Testis (tissue), 3 donors: ENCODE results near the gene CACNA1C. TPM values are rescaled to one million over a fixed set of nuclear protein-coding genes. Genes with fewer than 3 reads are reported as not detected.

ENCODE experiments used
- DNase-seq: peaks from one replicate; pipeline ENCODE4 v3.0.0-alpha.2; 2019
- H3K27ac ChIP-seq, 2 donors: fragments of 200-600 bp; sonication (generic); one replicate each; pipeline ENCODE4 v1.5.1; 2019
- H3K27me3 ChIP-seq: fragments of 200-600 bp; sonication (generic); one replicate; pipeline ENCODE4 v1.5.1; 2019
- H3K36me3 ChIP-seq: fragments of 200-600 bp; sonication (generic); one replicate; pipeline ENCODE4 v1.5.1; 2017; ENCODE audit warnings: low read depth; ENCODE audit errors: missing control alignments
- H3K4me1 ChIP-seq: fragments of 200-600 bp; sonication (generic); one replicate; pipeline ENCODE4 v1.5.1; 2019
- H3K4me3 ChIP-seq, 2 donors: fragments of 200-600 bp; sonication (generic); one replicate each; pipeline ENCODE4 v1.5.1; 2017 to 2019
- H3K9me3 ChIP-seq: fragments of 200-600 bp; sonication (generic); one replicate; pipeline ENCODE4 v1.5.1; 2017
- POLR2A ChIP-seq: fragments of 450-650 bp; IDR thresholded peaks from one replicate; pipeline ENCODE4 v1.6.1; 2017; ENCODE audit warnings: antibody characterized with exemption, mild to moderate bottlenecking, moderate library complexity
- WGBS, 2 donors: methylation state at CpG; one replicate each; pipeline ENCODE4 v1.1.5; 2018; 5-methylcytosine and 5-hydroxymethylcytosine counted together
- intact Hi-C: fragments of 100-400 bp; cut with DNase I; formaldehyde crosslinking; loops from one replicate; pipeline ENCODE4 v1.15.1; 2023; ENCODE audit warnings: low total_unique reads
- polyA plus RNA-seq: library from polyadenylated mRNA; stranded (reverse); fragments of 350-450 nt; fragmentation: Illumina TruSeq; extraction: RNeasy Lipid Tissue Mini Kit (QIAGEN cat#74804); gene quantifications from one replicate; pipeline ENCODE4 v1.2.3, GENCODE V29; 2014; ENCODE audit warnings: low read depth, low replicate concordance; ENCODE audit not compliant: insufficient read depth
- total RNA-seq, 2 donors: library from RNA; depleted of rRNA; stranded (reverse); fragments of >200 nt; gene quantifications; one replicate each; pipeline ENCODE4 v1.2.3, GENCODE V29; 2016
- TF ChIP-seq, protein P1 (sequence below), 3 experiments: fragments of 450-650 bp in 2 of 3; fragments of 200-600 bp in 1 of 3; sonication (generic) in 1 of 3; IDR thresholded peaks; one replicate each; pipeline ENCODE4 v1.5.1; 2016 to 2019; ENCODE audit warnings: antibody characterized with exemption in 3 of 3, mild to moderate bottlenecking in 2 of 3, moderate library complexity in 1 of 3

The CACNA1C gene
- total and polyA plus RNA-seq, 3 donors from 2014 or later, result 20.3 to 36.8 (median 32.0) TPM

DNA sequence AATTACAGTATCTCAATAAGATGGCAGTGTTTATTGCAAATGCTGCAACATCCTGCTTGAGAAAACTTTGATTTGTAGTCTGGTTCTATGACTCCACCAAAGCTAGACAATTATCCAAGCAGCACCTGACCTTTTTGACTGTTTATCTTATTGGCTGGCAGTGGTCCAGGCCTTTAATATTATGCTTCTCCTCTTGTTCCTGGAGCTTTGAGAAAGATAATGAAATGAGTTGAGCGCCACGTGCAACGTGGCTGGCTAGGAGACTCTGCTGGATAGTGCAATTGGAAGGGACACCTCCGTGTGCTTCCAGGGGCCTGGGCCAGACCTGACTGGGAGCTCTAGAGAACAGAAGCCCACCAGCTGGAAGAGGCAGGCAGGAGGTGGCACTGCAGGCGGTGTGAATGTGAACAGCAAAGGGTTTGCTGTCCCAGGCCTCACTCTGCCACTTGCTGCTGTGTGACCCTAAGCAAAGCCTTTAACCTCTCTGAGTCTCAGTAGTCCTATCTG is 349.3 kb downstream of the CACNA1C start:
- TF ChIP-seq, protein P1, sequence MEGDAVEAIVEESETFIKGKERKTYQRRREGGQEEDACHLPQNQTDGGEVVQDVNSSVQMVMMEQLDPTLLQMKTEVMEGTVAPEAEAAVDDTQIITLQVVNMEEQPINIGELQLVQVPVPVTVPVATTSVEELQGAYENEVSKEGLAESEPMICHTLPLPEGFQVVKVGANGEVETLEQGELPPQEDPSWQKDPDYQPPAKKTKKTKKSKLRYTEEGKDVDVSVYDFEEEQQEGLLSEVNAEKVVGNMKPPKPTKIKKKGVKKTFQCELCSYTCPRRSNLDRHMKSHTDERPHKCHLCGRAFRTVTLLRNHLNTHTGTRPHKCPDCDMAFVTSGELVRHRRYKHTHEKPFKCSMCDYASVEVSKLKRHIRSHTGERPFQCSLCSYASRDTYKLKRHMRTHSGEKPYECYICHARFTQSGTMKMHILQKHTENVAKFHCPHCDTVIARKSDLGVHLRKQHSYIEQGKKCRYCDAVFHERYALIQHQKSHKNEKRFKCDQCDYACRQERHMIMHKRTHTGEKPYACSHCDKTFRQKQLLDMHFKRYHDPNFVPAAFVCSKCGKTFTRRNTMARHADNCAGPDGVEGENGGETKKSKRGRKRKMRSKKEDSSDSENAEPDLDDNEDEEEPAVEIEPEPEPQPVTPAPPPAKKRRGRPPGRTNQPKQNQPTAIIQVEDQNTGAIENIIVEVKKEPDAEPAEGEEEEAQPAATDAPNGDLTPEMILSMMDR (IDR thresholded peaks at IDR 0.05), result no peak
- TF ChIP-seq POLR2A, result no peak
- H3K4me1 ChIP-seq, result peaks cover 2% of the 10 kb centered on the region
- H3K9me3 ChIP-seq, result no peaks in the 10 kb centered on the region
- no peak overlapping the region for H3K27ac ChIP-seq
- no peaks in the 10 kb centered on the region for H3K36me3 ChIP-seq
- 72% methylated on average over 5 of the region's 5 CpGs for WGBS, 2 donors
- no peak overlapping the region for H3K4me3 ChIP-seq
- DNase-seq, result no peak
- intact Hi-C loops, result no loop called here
- H3K27me3 ChIP-seq, result no peaks in the 10 kb centered on the region

DNA sequence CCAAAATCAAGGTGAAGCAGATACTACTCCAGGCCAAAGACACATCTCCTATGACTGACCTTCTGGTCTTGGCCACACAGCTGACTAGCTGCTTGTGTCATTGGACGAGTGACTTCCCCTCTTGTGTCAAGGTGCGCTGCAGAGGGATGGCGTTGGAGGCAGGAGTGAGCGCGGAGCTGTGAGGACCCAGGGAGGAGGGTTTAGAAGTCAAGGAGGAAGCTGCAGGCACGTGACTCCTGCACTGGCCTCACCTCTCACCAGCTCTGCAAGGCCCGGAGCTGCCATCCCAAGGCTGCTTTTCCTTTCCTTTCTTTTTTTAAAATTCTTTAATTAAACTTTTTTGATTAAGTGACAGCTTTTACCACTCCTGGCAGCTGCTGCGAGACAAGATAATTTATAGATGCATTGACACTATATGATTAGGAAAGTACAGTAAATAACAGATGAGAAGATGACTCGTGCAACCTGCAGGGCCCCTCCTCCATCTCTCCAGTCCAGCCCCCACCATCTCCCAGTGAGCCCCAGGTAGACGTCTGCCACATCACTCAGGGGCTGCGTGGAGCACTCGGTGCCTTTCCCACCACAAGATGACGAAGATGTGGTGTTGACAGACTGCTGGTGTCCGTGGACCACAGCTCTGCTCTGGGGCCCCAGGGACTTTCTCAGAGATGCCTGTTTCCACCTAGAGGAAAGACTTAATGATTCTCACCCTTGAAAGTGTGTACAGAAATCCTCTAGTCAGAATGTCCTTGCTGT is 350.6 kb downstream of the CACNA1C start:
- intact Hi-C loops, result no loop called here
- H3K27me3 ChIP-seq, result no peaks in the 10 kb centered on the region

DNA sequence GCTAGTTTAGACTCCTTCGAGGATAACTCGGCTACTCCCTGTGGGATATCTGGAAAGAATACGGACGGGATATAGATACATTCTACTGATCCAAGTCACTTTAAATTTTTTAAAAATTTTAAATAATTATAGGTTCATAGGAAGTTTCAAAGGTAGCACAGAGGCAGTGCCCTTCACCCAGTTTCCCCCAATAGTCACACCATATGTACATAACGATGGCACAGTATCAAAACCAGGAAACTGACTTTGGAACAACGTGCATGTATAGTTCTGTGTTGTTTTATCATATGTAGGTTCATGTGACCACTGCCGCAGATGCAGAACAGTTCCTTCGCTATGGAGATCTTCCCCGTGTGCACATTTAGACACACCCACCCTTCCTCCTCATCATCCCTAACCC is 352.3 kb downstream of the CACNA1C start:
- Histone ChIP-seq H3K36me3 (no peaks in the 10 kb centered on the region), H3K4me1 (no peaks in the 10 kb centered on the region), H3K27me3 (no peaks in the 10 kb centered on the region), H3K27ac (no peak overlapping the region), H3K9me3 (no peaks in the 10 kb centered on the region), H3K4me3 (no peak overlapping the region)
- no peak for TF ChIP-seq POLR2A
- TF ChIP-seq, protein P1 (IDR thresholded peaks at IDR 0.05), result no peak
- 83 to 84% methylated on average over 9 of the region's 9 CpGs for WGBS, 2 donors
- no peak for DNase-seq
- intact Hi-C loops, result no loop called here

More for the DNA sequence above, 350.6 kb downstream of the CACNA1C start:
- DNase-seq, result no peak
- Histone ChIP-seq H3K4me1 (no peaks in the 10 kb centered on the region), H3K27ac (no peak overlapping the region), H3K36me3 (no peaks in the 10 kb centered on the region), H3K9me3 (no peaks in the 10 kb centered on the region), H3K4me3 (no peak overlapping the region)
- TF ChIP-seq, protein P1 (IDR thresholded peaks at IDR 0.05), result no peak
- no peak for TF ChIP-seq POLR2A
- 90 to 93% methylated on average over 14 of the region's 14 CpGs for WGBS, 2 donors

DNA sequence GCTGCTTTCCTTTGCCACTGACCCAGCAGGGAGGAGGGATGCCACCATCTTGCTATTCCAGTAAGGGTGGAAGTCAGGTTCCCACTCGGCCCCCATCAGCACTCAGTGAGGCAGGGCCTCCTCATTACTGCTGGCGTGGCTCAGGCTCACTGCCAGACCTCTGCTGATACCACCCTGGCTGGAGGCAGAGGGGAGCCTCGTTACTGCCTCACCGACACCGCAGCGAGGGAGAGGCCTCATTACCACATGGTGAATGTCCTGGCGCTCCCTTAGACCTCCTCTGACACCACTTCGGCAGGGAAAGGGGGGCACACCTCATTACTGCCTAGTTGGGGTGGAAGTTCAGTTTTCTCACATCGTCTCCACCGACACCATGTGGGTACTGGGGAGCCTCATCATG is 354.1 kb downstream of the CACNA1C start:
- intact Hi-C loops, result no loop called here
- DNase-seq, result no peak
- Histone ChIP-seq H3K36me3 (no peaks in the 10 kb centered on the region), H3K27ac (no peak overlapping the region), H3K4me1 (no peaks in the 10 kb centered on the region), H3K9me3 (no peaks in the 10 kb centered on the region), H3K4me3 (no peak overlapping the region), H3K27me3 (no peaks in the 10 kb centered on the region)
- 69 to 88% methylated on average over 8 to 10 of the region's 10 CpGs for WGBS, 2 donors
- TF ChIP-seq, protein P1 (IDR thresholded peaks at IDR 0.05), result no peak
- TF ChIP-seq POLR2A, result no peak

DNA sequence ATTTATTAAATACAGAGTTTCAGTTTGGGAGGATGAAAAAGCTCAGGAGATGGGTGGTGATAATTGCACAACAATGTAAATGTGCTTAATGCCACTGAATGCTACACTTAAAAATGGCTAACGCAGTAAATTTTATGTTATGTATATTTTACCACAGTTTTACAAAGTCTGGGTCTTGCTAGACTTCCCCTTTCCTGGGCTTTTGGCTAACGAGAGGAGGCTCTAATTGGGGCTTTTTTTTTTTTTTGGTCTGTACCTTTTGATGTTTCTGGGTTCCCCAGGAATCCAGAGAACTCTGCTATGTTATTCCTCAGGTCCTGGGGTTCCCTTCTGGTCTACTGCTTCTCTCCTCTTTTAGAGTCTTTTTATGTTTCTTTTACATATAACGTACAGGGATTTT is 355.5 kb downstream of the CACNA1C start:
- H3K4me3 ChIP-seq, result no peak overlapping the region
- intact Hi-C loops, result no loop called here
- no peaks in the 10 kb centered on the region for H3K27me3 ChIP-seq
- no peak overlapping the region for H3K27ac ChIP-seq
- 72 to 83% methylated on average over 3 of the region's 3 CpGs for WGBS, 2 donors
- H3K9me3 ChIP-seq, result no peaks in the 10 kb centered on the region
- no peaks in the 10 kb centered on the region for H3K4me1 ChIP-seq
- H3K36me3 ChIP-seq, result no peaks in the 10 kb centered on the region
- TF ChIP-seq, protein P1 (IDR thresholded peaks at IDR 0.05), result no peak
- TF ChIP-seq POLR2A, result no peak
- DNase-seq, result no peak
